Astrocyte (in vitro differentiated cells and primary cell): ENCODE data around the gene CREB5. TPM values are rescaled to one million over a fixed set of nuclear protein-coding genes. Genes with fewer than 3 reads are reported as not detected.
A peak's percentile ranks its signal among the peaks of the same experiment; 100 is the strongest.

Source experiments
- DNase-seq: peaks from one replicate; pipeline ENCODE4 v3.0.0-alpha.2; 2010; ENCODE audit warnings: low read depth
- FAIRE-seq: peaks from 2 replicates; lab custom pipeline; 2011; peaks lifted over from hg19 to GRCh38; lab: Jason Lieb, UNC
- H2AFZ ChIP-seq: 2 replicates; pipeline ENCODE4 v1.6.0; 2012; ENCODE audit warnings: low read depth, low read length, inconsistent platforms
- H3K27ac ChIP-seq: 2 replicates; pipeline ENCODE4 v1.5.1; 2011; ENCODE audit warnings: low read depth, low read length, inconsistent platforms
- H3K27me3 ChIP-seq: 2 replicates; pipeline ENCODE4 v1.6.0; 2011; ENCODE audit warnings: low read length, inconsistent platforms; ENCODE audit not compliant: insufficient read depth
- H3K36me3 ChIP-seq: 2 replicates; pipeline ENCODE4 v1.5.1; 2011; ENCODE audit warnings: low read length, inconsistent platforms; ENCODE audit not compliant: insufficient read depth
- H3K4me1 ChIP-seq: 2 replicates; pipeline ENCODE4 v1.5.1; 2011; ENCODE audit warnings: low read length, inconsistent platforms; ENCODE audit not compliant: insufficient read depth
- H3K4me2 ChIP-seq: 2 replicates; pipeline ENCODE4 v1.6.0; 2012; ENCODE audit warnings: low read length, inconsistent platforms
- H3K4me3 ChIP-seq: 2 replicates; pipeline ENCODE4 v1.5.1; 2011; ENCODE audit warnings: low read depth, mild to moderate bottlenecking, low read length, inconsistent platforms; ENCODE audit not compliant: insufficient read depth
- H3K79me2 ChIP-seq: 2 replicates; pipeline ENCODE4 v1.6.0; 2012; ENCODE audit warnings: mild to moderate bottlenecking, low read length, inconsistent platforms; ENCODE audit not compliant: insufficient read depth
- H3K9ac ChIP-seq: 2 replicates; pipeline ENCODE4 v1.6.0; 2012; ENCODE audit warnings: mild to moderate bottlenecking, low read length, inconsistent platforms
- H3K9me3 ChIP-seq: 2 replicates; pipeline ENCODE4 v1.5.1; 2012; ENCODE audit warnings: low read depth, mild to moderate bottlenecking, low read length, inconsistent platforms; ENCODE audit not compliant: insufficient read depth
- H4K20me1 ChIP-seq: 2 replicates; pipeline ENCODE4 v1.6.0; 2012; ENCODE audit warnings: low read length, inconsistent platforms; ENCODE audit not compliant: insufficient read depth
- H3K27ac Mint-ChIP-seq: one replicate; pipeline ENCODE4 v1.8.0; 2021; ENCODE audit warnings: mild to moderate bottlenecking, mixed read lengths; ENCODE audit not compliant: unreplicated experiment
- H3K27me3 Mint-ChIP-seq: one replicate; pipeline ENCODE4 v1.8.0; 2021; ENCODE audit warnings: low read depth, mixed read lengths; ENCODE audit not compliant: unreplicated experiment
- H3K36me3 Mint-ChIP-seq: one replicate; pipeline ENCODE4 v1.8.0; 2021; ENCODE audit warnings: low read depth, mixed read lengths; ENCODE audit not compliant: unreplicated experiment
- H3K4me1 Mint-ChIP-seq: one replicate; pipeline ENCODE4 v1.8.0; 2021; ENCODE audit warnings: low read depth, mixed read lengths; ENCODE audit not compliant: unreplicated experiment
- H3K4me3 Mint-ChIP-seq: one replicate; pipeline ENCODE4 v1.8.0; 2021; ENCODE audit warnings: mild to moderate bottlenecking, moderate library complexity, mixed read lengths; ENCODE audit not compliant: unreplicated experiment
- H3K9me3 Mint-ChIP-seq: one replicate; pipeline ENCODE4 v1.8.0; 2021; ENCODE audit warnings: mild to moderate bottlenecking, mixed read lengths; ENCODE audit not compliant: unreplicated experiment
- EZH2 ChIP-seq: IDR thresholded peaks from 2 replicates; pipeline ENCODE4 v1.6.1; 2012; ENCODE audit warnings: mild to moderate bottlenecking, low read length, inconsistent platforms; ENCODE audit not compliant: insufficient read depth
- total RNA-seq: library from RNA; stranded (reverse); gene quantifications from 2 replicates; pipeline ENCODE4 v1.2.1, GENCODE V29; 2021
- TF ChIP-seq, protein P1 (sequence below): IDR thresholded peaks from 2 replicates; pipeline ENCODE4 v1.5.1; 2011; ENCODE audit warnings: low read depth, mild to moderate bottlenecking, inconsistent platforms, low read length, moderate library complexity; ENCODE audit not compliant: insufficient read depth

The CREB5 gene
- total RNA-seq, 1 donor from 2014 or later = 25.4 TPM

DNA sequence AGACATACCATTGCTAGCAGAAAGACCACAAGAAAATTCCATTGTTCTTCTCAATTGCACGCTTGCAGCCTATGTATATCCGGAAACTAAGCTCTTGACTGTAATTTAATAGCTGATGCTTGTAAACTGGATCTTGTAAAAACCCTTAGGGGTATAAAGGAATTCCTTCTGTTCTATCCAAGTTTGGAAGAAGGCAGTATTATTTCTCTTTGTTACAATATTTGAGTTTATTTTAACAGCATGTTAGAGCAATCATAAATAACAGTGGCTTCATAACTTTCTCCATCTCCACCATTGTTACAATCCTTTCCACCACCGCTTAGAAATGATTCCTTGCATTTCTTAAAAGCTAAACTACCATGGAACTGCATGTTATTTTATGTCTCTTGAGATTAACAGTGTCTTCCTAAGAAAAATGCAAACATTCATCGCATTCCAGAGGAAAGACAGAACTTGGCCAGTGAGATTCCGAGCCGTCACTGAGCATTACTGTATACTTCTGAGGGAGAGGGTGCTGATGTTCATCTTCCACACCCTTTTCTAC is 453.4 kb downstream of the CREB5 start:
- Mint-ChIP-seq H3K4me3 (no peak overlapping the region), H3K27ac (peak overlapping the region; percentile 64), H3K4me1 (peaks cover 38% of the 10 kb centered on the region), H3K36me3 (no peaks in the 10 kb centered on the region), H3K9me3 (no peaks in the 10 kb centered on the region), H3K27me3 (no peaks in the 10 kb centered on the region)
- DNase-seq = no peak
- no peaks in the 10 kb centered on the region for H3K9me3 ChIP-seq
- H3K36me3 ChIP-seq = no peaks in the 10 kb centered on the region
- no peaks in the 10 kb centered on the region for H3K79me2 ChIP-seq
- TF ChIP-seq, protein P1, sequence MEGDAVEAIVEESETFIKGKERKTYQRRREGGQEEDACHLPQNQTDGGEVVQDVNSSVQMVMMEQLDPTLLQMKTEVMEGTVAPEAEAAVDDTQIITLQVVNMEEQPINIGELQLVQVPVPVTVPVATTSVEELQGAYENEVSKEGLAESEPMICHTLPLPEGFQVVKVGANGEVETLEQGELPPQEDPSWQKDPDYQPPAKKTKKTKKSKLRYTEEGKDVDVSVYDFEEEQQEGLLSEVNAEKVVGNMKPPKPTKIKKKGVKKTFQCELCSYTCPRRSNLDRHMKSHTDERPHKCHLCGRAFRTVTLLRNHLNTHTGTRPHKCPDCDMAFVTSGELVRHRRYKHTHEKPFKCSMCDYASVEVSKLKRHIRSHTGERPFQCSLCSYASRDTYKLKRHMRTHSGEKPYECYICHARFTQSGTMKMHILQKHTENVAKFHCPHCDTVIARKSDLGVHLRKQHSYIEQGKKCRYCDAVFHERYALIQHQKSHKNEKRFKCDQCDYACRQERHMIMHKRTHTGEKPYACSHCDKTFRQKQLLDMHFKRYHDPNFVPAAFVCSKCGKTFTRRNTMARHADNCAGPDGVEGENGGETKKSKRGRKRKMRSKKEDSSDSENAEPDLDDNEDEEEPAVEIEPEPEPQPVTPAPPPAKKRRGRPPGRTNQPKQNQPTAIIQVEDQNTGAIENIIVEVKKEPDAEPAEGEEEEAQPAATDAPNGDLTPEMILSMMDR = no peak
- no peak for TF ChIP-seq EZH2
- FAIRE-seq = peak; percentile 50
- H3K27me3 ChIP-seq = no peaks in the 10 kb centered on the region
- peaks cover 12% of the 10 kb centered on the region for H3K4me1 ChIP-seq
- no peak overlapping the region for H3K4me3 ChIP-seq
- no peaks in the 10 kb centered on the region for H4K20me1 ChIP-seq
- H2AFZ ChIP-seq = no peak overlapping the region
- no peak overlapping the region for H3K27ac ChIP-seq
- no peak overlapping the region for H3K9ac ChIP-seq
- peak overlapping the region; percentile 1 for H3K4me2 ChIP-seq

DNA sequence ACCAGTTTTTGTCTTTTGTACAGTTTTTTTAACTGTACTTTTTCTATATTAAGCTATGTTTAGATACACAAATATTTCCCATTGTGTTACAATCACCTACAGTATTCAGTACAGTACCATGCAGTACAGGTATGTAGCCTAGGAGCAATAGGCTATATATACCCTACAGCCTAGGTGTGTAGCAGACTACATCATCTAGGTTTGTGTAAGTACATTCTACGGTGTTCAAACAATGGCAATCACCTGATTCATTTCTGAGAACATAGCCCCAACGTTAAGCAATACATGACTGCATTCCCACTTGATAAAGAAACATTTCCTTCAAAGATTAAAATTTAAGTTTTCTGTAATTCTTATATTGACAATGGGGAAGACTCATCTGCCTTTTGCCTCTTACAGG is 456.4 kb downstream of the CREB5 start:
- H3K27me3 ChIP-seq = no peaks in the 10 kb centered on the region
- no peak overlapping the region for H3K4me3 ChIP-seq
- peaks cover 20% of the 10 kb centered on the region for H3K4me1 Mint-ChIP-seq
- no peak overlapping the region for H3K9ac ChIP-seq
- H3K4me2 ChIP-seq = no peak overlapping the region
- H2AFZ ChIP-seq = no peak overlapping the region
- H3K36me3 ChIP-seq = no peaks in the 10 kb centered on the region
- no peaks in the 10 kb centered on the region for H3K36me3 Mint-ChIP-seq
- H3K9me3 Mint-ChIP-seq = no peaks in the 10 kb centered on the region
- H3K27ac Mint-ChIP-seq = no peak overlapping the region
- no peaks in the 10 kb centered on the region for H3K79me2 ChIP-seq
- H3K9me3 ChIP-seq = no peaks in the 10 kb centered on the region
- DNase-seq (no peak), FAIRE-seq (no peak)
- no peak overlapping the region for H3K27ac ChIP-seq
- TF ChIP-seq, protein P1 = no peak
- TF ChIP-seq EZH2 = no peak
- H3K4me3 Mint-ChIP-seq = no peak overlapping the region
- peaks cover 4% of the 10 kb centered on the region for H3K4me1 ChIP-seq
- no peaks in the 10 kb centered on the region for H3K27me3 Mint-ChIP-seq
- no peaks in the 10 kb centered on the region for H4K20me1 ChIP-seq

DNA sequence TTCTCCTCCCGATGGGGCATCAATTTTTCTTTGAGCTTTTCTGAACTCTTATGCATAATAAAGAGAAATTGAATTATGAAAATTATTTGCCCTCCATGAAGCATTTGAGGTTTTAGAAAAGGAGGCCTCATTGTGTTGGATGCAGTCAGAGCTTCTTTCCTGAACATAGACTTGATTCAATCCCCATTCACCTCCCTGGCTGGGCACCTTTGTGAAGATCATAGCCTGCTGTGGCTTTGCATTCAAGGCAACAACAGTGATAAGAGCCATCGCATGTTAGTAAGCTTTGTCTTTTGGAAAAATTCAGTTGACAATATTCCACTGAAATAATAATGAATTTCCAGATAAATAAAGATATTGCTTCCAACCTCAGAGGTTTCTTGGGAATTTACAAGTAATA is 458.8 kb downstream of the CREB5 start:
- Mint-ChIP-seq H3K27me3 (peaks cover 2% of the 10 kb centered on the region), H3K4me1 (peaks cover 8% of the 10 kb centered on the region), H3K27ac (no peak overlapping the region), H3K9me3 (no peaks in the 10 kb centered on the region), H3K4me3 (no peak overlapping the region), H3K36me3 (no peaks in the 10 kb centered on the region)
- H3K79me2 ChIP-seq = no peaks in the 10 kb centered on the region
- no peak overlapping the region for H3K27ac ChIP-seq
- H3K4me3 ChIP-seq = no peak overlapping the region
- no peaks in the 10 kb centered on the region for H3K36me3 ChIP-seq
- no peaks in the 10 kb centered on the region for H4K20me1 ChIP-seq
- H3K27me3 ChIP-seq = no peaks in the 10 kb centered on the region
- no peaks in the 10 kb centered on the region for H3K9me3 ChIP-seq
- TF ChIP-seq, protein P1 = no peak
- no peak for TF ChIP-seq EZH2
- H2AFZ ChIP-seq = no peak overlapping the region
- no peak overlapping the region for H3K9ac ChIP-seq
- no peak for DNase-seq
- FAIRE-seq = no peak
- H3K4me1 ChIP-seq = peaks cover under 1% of the 10 kb centered on the region
- H3K4me2 ChIP-seq = no peak overlapping the region
